Spleen (tissue), 7 donors: ENCODE data around the gene ENTPD5.

Experiments
- CTCF ChIP-seq, 11 experiments: fragments of 200-600 bp in 7 of 11; fragments of 450-650 bp in 4 of 11; sonication (generic) in 4 of 11; IDR thresholded peaks in 8 of 11; conservative IDR thresholded peaks in 3 of 11; 1 replicate in 7 of 11; 2 replicates in 4 of 11; pipeline versions ENCODE4 v1.4.0 to v1.8.0; 2016 to 2021; ENCODE audit warnings: antibody characterized with exemption in 11 of 11, inconsistent platforms in 4 of 11, mild to moderate bottlenecking in 1 of 11
- POLR2A ChIP-seq, 3 donors: fragments of 450-650 bp; IDR thresholded peaks; one replicate each; pipeline ENCODE4 v1.5.1; 2017; ENCODE audit warnings: antibody characterized with exemption in 3 of 3, mild to moderate bottlenecking in 1 of 3
- POLR2AphosphoS5 ChIP-seq, 3 donors: sonication (generic); formaldehyde crosslinking; IDR thresholded peaks; one replicate each; pipeline ENCODE4 v1.5.1; 2017; ENCODE audit warnings: antibody characterized with exemption in 3 of 3
- donor health status: DM: no; HTN: no; CAD: no; lungs with moderate emphysema.
- donor health status: DM: no; HTN: no; CAD: no.
- donor health status: DM: no; HTN: no; CAD: no.

GRCh38 chr14:74015176-74015575, 3.9 kb downstream of the ENTPD5 start:
- TF ChIP-seq CTCF (IDR thresholded peaks at IDR 0.05 in 8 of 11, conservative IDR thresholded peaks at IDR 0.05 in 3 of 11) (no peak), POLR2A (IDR thresholded peaks at IDR 0.05) (no peak), POLR2AphosphoS5 (IDR thresholded peaks at IDR 0.05) (no peak)
